Activated CD8-positive, alpha-beta T cell treated with anti-CD3 and anti-CD28 coated beads, Interleukin-2, amount 10 ng/mL, durations not matched to agents 7 days and 5 days (primary cell): ENCODE measurements around the gene HS3ST5. TPM values are rescaled to one million over a fixed set of nuclear protein-coding genes. Genes with fewer than 3 reads are reported as not detected.
"Not testable (repeated sequence)": the region's sequence is repeated elsewhere in the genome, so short reads cannot be mapped to it uniquely, and the experiment has no call there.

Experiments
- ATAC-seq: fragments of 150-1000 bp; cut with Tn5 transposase; one replicate; pipeline ENCODE4 v1.10.0; 2021; ENCODE audit warnings: moderate library complexity
- CTCF ChIA-PET: fragments of 350-600 bp; sonication (Branson Sonifier 250); formaldehyde crosslinking; loops from one replicate; lab custom pipeline; 2021; ENCODE audit warnings: antibody characterized with exemption; lab: Charles Lee
- POLR2A ChIA-PET: fragments of 350-600 bp; sonication (Branson Sonifier 250); formaldehyde crosslinking; loops from one replicate; lab custom pipeline; 2021; ENCODE audit warnings: antibody characterized with exemption; lab: Charles Lee
- DNase-seq: peaks from one replicate; pipeline ENCODE4 v3.0.0-alpha.2; 2020
- H3K27ac Mint-ChIP-seq: one replicate; pipeline ENCODE4 v1.8.0; 2021; ENCODE audit warnings: mild to moderate bottlenecking, mixed read lengths
- H3K27me3 Mint-ChIP-seq: one replicate; pipeline ENCODE4 v1.8.0; 2021; ENCODE audit warnings: low read depth, mixed read lengths
- H3K36me3 Mint-ChIP-seq: one replicate; pipeline ENCODE4 v1.8.0; 2021; ENCODE audit warnings: low read depth, mixed read lengths
- H3K4me1 Mint-ChIP-seq: one replicate; pipeline ENCODE4 v1.8.0; 2021; ENCODE audit warnings: low read depth, mixed read lengths
- H3K4me3 Mint-ChIP-seq: one replicate; pipeline ENCODE4 v1.8.0; 2021; ENCODE audit warnings: mild to moderate bottlenecking, mixed read lengths
- H3K9me3 Mint-ChIP-seq: one replicate; pipeline ENCODE4 v1.8.0; 2022; ENCODE audit warnings: mixed read lengths; ENCODE audit not compliant: insufficient read depth
- total RNA-seq, 2 experiments: library from RNA; stranded (reverse); gene quantifications; one replicate each; pipeline ENCODE4 v1.2.3, GENCODE V29; 2021

Gene HS3ST5
- total RNA-seq, 2 experiments from 2014 or later = not detected

DNA sequence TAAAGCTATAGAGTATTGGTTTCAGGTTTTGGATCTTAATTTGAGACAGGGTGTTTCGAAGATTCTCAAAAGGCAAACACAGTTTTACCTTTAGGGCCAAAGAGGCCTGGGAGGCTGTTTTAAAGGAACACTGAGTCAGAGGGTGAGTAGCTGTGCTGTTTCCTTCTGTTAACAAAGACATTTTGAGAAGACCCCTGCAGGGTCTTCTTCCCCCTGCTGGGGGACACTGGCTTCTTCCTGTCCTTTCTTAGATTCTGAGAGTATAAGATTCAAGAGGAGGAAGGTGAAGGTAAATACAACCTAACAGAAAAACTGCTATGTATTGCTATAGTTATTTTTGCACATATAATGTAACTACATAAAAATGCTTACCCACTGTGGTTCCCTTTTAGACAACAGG is 19.0 kb downstream of the HS3ST5 start:
- DNase-seq (no peak), ATAC-seq (no peak)
- no peaks in the 10 kb centered on the region for H3K4me1 Mint-ChIP-seq
- no peaks in the 10 kb centered on the region for H3K27me3 Mint-ChIP-seq
- no peak overlapping the region for H3K27ac Mint-ChIP-seq
- no peaks in the 10 kb centered on the region for H3K9me3 Mint-ChIP-seq
- ChIA-PET POLR2A (no interaction called here), CTCF (interaction anchor here (1.0 kb wide), 1 partner anchor 19 kb away, joined by 3 read pairs; no protein-coding TSS in a partner anchor)
- no peak overlapping the region for H3K4me3 Mint-ChIP-seq
- H3K36me3 Mint-ChIP-seq = no peaks in the 10 kb centered on the region

DNA sequence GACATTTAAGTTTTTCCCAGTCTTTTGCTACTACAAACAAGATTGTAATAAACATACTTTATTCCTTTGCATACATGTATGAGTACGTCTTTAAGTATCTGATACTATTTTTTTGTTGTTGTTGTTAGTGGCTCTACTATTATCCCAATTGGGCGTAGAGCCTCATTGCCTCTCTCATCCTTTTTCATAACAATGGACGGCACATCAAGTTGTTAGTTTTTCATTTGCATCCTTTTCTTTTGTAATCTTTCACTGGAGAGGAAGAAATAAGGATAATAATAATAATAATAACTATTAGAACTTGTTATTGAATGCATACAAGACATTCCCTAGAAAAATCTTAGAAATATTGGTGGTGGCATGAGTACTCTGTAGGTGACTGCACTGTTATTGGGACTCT is 23.1 kb downstream of the HS3ST5 start:
- Mint-ChIP-seq H3K36me3 (no peaks in the 10 kb centered on the region), H3K27ac (no peak overlapping the region), H3K4me3 (no peak overlapping the region), H3K4me1 (no peaks in the 10 kb centered on the region), H3K9me3 (no peaks in the 10 kb centered on the region), H3K27me3 (no peaks in the 10 kb centered on the region)
- ChIA-PET CTCF (no interaction called here), POLR2A (no interaction called here)
- DNase-seq = no peak
- ATAC-seq = no peak

DNA sequence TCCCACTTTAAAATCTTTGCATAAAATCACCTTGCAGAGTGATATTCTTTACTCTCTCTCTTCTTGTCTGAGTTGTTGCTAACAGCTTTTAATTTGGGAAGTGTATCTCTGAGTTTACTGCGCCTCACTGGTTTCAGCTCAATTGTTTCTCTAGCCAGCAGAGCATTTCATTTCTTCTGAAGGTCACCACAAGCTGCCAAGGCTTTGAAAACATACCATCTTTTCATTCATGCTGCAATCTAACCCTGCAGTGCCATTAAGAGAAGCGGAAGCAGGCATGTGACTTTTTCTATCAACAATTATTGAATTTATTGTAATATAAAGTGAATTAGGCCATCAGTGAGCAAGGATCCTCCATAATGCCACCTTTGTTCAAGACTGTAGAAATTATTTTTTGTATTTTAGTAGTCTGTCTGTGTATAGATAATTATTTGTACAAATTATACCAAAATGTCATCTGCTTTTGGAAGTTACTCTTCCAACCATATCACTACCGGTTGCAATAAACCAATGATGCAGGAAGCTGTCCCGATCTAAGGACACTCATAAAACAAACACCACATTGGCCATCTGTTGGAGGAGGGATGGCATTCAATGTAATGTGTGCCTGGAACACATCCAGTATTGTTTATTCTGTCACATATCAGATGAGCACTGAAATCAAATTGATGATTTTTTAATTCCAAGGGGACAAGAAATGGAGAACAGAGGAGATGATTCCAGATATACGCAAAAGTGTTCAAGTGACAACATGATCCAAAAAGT is 26.8 kb downstream of the HS3ST5 start:
- Mint-ChIP-seq H3K4me1 (no peaks in the 10 kb centered on the region), H3K4me3 (no peak overlapping the region), H3K27ac (no peak overlapping the region), H3K27me3 (no peaks in the 10 kb centered on the region), H3K36me3 (no peaks in the 10 kb centered on the region), H3K9me3 (no peaks in the 10 kb centered on the region)
- POLR2A ChIA-PET = no interaction called here
- CTCF ChIA-PET = no interaction called here
- ATAC-seq = no peak
- DNase-seq = no peak

DNA sequence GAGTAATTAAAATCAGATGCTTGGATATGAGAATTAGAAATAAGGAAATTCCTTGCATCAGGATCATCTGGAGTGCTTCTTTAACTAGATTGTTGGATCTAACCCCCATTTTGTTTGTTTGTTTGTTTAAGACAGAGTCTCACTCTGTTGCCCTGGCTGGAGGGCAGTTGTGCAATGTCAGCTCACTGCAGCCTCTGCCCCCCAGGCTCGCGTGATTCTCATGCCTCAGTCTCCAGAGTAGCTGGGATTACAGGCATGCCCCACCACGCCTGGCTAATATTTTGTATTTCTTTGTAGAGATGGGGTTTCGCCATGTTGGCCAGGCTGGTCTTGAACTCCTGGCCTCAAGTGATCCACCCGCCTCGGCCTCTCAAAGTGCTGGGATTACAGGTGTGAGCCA is 29.0 kb downstream of the HS3ST5 start:
- CTCF ChIA-PET, H3K4me3 Mint-ChIP-seq, ATAC-seq, H3K27me3 Mint-ChIP-seq, POLR2A ChIA-PET, DNase-seq, H3K9me3 Mint-ChIP-seq, H3K36me3 Mint-ChIP-seq, H3K4me1 Mint-ChIP-seq, H3K27ac Mint-ChIP-seq: not testable (repeated sequence)

DNA sequence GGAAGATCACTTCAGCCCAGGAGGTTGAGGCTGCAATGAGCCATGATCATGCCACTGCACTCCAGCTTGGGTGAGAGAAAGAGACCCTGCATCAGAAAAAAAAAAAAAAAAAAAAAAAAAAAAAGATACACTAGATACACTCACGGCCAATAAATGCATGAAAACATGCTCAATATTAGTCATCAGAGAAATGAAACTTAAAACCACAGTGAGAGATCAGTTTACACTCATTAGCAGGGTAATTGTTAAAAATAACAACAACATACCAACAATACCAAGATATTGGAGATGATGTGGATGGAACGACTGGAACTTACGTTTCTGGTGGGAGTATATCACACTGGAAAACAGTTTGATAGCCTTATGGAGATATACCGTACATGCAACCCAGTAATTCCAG is 29.9 kb downstream of the HS3ST5 start:
- POLR2A ChIA-PET = no interaction called here
- CTCF ChIA-PET = no interaction called here

DNA sequence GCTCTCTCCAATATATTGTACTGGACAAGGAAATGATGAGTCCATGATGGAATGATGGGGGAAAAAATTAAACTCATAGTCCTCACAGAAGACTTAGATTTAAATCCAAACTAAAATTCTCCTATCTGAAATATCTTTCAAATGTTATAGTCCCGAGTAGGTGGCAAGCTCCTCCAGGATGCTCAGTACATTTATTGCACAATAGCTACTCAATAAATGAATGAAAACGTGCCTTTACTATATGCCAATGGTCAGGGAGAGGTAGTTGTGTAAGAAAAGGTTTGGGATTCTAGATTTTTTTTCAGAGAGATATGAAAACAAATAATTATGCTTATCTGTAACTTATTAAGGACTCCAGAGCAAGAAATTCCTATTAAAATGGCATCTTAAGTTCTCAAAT is 32.8 kb downstream of the HS3ST5 start:
- Mint-ChIP-seq H3K36me3 (no peaks in the 10 kb centered on the region), H3K27ac (no peak overlapping the region), H3K4me3 (no peak overlapping the region), H3K4me1 (no peaks in the 10 kb centered on the region), H3K9me3 (no peaks in the 10 kb centered on the region), H3K27me3 (no peaks in the 10 kb centered on the region)
- no peak for DNase-seq
- ChIA-PET CTCF (no interaction called here), POLR2A (no interaction called here)
- no peak for ATAC-seq

More for the DNA sequence above, 29.9 kb downstream of the HS3ST5 start:
- H3K27me3 Mint-ChIP-seq = no peaks in the 10 kb centered on the region
- H3K4me3 Mint-ChIP-seq = no peak overlapping the region
- H3K4me1 Mint-ChIP-seq = no peaks in the 10 kb centered on the region
- ATAC-seq (no peak), DNase-seq (no peak)
- no peaks in the 10 kb centered on the region for H3K9me3 Mint-ChIP-seq
- no peaks in the 10 kb centered on the region for H3K36me3 Mint-ChIP-seq
- H3K27ac Mint-ChIP-seq = no peak overlapping the region

DNA sequence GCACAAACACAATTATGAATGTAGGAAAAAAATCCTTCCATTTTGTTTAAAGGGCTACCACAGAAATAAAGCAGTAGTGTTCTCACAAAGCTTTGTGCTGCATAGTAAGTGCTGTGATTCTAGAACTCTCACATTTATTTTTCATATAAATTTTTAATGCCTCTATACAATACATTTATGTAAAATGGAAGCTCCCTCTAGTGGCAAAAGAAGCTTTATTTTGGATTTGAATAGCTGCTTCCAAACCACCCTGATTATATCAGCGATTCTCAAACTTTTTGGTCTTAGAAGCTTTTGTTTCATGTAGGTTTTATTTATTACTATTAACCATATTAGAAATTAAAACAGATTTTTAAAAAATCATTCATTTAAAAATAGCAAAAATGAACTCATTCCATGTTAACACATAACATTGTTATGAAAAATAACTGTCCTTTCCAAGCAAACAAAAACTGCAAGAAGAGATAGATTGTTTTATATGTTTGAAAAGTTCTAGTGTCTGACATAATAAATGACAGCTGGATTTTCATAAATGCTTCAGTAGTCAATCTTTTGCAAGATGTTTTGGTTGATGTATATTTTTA is 38.4 kb downstream of the HS3ST5 start:
- CTCF ChIA-PET = interaction anchor here (0.6 to 1.2 kb wide), 4 partner anchors 9 to 20 kb away, joined by 3 read pairs; no protein-coding TSS in a partner anchor
- Mint-ChIP-seq H3K27me3 (no peaks in the 10 kb centered on the region), H3K4me1 (no peaks in the 10 kb centered on the region), H3K4me3 (no peak overlapping the region), H3K27ac (no peak overlapping the region), H3K9me3 (no peaks in the 10 kb centered on the region), H3K36me3 (no peaks in the 10 kb centered on the region)
- DNase-seq = no peak
- no peak for ATAC-seq
- POLR2A ChIA-PET = no interaction called here

DNA sequence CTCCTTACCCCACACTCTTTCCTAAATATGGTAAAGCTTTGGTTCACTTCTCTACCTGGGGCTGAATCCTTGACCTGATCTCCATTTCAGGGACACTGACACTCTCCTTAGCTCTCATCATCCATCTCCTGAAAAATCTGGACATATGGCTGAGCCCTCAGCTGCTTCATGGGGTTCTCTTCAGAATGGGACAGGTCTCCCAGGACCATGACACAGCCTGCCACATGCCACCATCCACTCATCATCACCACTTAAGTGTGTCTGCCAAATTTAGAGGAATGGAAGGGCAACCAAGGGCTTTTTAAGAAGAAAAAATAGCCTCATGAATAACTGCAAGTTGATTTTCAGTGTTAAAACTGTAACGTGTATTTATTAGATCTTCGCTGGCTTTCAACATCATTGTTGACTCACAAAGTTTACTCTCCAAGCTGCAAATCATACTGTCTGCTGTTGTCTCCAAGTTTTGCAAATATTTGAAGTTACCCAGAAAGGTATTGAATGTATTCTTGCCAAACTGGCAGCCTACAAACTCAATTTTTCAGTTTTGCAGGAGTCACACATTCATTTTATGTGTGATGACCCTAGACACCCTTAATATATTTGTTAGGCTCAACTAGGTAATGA is 41.1 kb downstream of the HS3ST5 start:
- POLR2A ChIA-PET = no interaction called here
- DNase-seq (no peak), ATAC-seq (no peak)
- no peak overlapping the region for H3K27ac Mint-ChIP-seq
- CTCF ChIA-PET = no interaction called here
- no peaks in the 10 kb centered on the region for H3K9me3 Mint-ChIP-seq
- H3K4me3 Mint-ChIP-seq = no peak overlapping the region
- no peaks in the 10 kb centered on the region for H3K4me1 Mint-ChIP-seq
- H3K27me3 Mint-ChIP-seq = no peaks in the 10 kb centered on the region
- H3K36me3 Mint-ChIP-seq = no peaks in the 10 kb centered on the region

DNA sequence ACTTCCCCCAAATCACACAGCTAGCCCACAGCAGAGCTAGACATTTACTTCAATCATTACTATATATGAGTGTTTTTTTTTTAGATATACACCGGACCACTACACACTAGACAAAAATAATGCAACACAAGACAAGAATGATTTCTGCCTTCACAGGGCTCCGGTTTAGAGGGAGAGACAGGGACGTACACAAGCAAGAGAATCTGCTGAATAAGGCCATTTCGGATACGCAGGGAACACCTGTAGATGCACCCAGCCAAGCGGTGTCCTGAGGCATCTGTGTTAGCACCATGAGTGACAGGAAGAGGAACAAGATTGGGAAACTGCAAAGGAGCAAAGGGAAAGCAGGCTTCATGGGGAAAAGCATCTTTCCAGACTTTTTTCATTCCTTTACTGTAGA is 45.7 kb downstream of the HS3ST5 start:
- ChIA-PET POLR2A (interaction anchor here (0.6 kb wide), 1 partner anchor 317 kb away, joined by 3 read pairs; no protein-coding TSS in a partner anchor), CTCF (no interaction called here)
- H3K9me3 Mint-ChIP-seq = no peaks in the 10 kb centered on the region
- H3K27me3 Mint-ChIP-seq = no peaks in the 10 kb centered on the region
- no peaks in the 10 kb centered on the region for H3K4me1 Mint-ChIP-seq
- ATAC-seq (no peak), DNase-seq (no peak)
- H3K36me3 Mint-ChIP-seq = no peaks in the 10 kb centered on the region
- H3K4me3 Mint-ChIP-seq = no peak overlapping the region
- H3K27ac Mint-ChIP-seq = no peak overlapping the region

DNA sequence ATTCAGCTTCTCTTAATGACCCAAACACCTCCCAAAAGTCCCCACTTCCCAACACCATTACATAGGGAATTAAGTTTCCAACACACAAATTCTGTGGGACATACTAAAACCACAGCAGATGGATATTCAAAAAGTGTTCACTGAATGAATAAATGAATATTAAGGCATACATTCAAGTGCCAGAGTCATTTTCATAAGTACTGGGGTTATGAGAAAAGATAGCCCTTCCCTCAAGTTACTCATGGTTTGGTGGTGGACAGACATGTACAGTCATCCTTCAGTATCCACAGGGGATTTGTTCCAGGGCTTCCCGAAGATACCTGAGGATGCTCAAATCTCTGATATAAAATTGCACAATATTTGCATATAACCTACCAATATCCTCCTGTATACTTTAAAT is 50.4 kb downstream of the HS3ST5 start:
- Mint-ChIP-seq H3K27me3 (no peaks in the 10 kb centered on the region), H3K27ac (no peak overlapping the region), H3K36me3 (no peaks in the 10 kb centered on the region), H3K4me3 (no peak overlapping the region), H3K4me1 (no peaks in the 10 kb centered on the region), H3K9me3 (no peaks in the 10 kb centered on the region)
- ChIA-PET POLR2A (no interaction called here), CTCF (no interaction called here)
- DNase-seq = no peak
- ATAC-seq = no peak

DNA sequence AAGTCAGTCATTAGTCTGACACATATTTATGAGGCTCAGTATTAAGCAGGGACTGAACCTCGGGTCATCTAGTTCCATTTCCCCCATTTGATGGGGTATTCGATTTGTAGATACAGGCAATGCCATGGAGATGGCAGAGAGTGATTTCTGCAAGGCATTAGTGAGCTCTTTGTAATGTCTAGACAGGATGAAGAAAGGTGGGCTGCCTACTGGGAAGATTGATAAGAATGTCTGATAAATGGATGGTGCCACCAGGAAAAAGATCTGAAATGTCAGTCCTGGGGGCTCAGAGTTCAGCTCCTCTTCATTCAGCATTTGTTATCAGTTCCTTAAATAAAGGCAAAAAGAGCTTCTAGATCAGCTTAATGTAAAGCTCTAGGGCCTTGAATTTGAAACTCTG is 51.4 kb downstream of the HS3ST5 start:
- Mint-ChIP-seq H3K4me3 (no peak overlapping the region), H3K4me1 (no peaks in the 10 kb centered on the region), H3K27ac (no peak overlapping the region), H3K36me3 (no peaks in the 10 kb centered on the region), H3K9me3 (no peaks in the 10 kb centered on the region), H3K27me3 (no peaks in the 10 kb centered on the region)
- DNase-seq = no peak
- POLR2A ChIA-PET = no interaction called here
- no peak for ATAC-seq
- CTCF ChIA-PET = no interaction called here

DNA sequence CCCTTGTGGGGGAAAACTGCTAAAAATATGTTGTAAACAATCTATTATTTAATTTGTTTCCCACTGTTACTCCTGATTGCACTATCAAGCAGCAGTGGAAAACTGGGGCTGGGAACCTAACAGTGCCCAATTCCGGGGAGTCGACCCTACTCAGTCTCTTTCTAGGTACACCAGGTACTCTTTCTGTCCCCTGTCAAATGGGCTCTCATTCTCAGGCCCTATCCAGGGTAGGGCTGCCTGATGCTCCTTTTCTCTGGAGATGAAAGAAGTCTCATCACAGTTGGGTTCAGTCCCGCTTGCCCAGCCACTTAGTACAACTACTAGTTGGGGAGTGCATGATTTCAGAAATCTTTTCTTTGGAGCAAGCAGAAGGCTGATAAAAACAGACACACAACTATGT is 52.0 kb downstream of the HS3ST5 start:
- Mint-ChIP-seq H3K27me3 (no peaks in the 10 kb centered on the region), H3K27ac (no peak overlapping the region), H3K36me3 (no peaks in the 10 kb centered on the region), H3K9me3 (no peaks in the 10 kb centered on the region), H3K4me3 (no peak overlapping the region), H3K4me1 (no peaks in the 10 kb centered on the region)
- CTCF ChIA-PET = no interaction called here
- POLR2A ChIA-PET = no interaction called here
- DNase-seq (no peak), ATAC-seq (no peak)
